Gastrocnemius medialis (tissue), 4 donors: Measurements from ENCODE around the gene SALL4.

ENCODE experiments used
- POLR2A ChIP-seq, 2 donors: fragments of 450-650 bp; IDR thresholded peaks; one replicate each; pipeline ENCODE4 v1.6.1; 2017; ENCODE audit warnings: antibody characterized with exemption in 2 of 2, mild to moderate bottlenecking in 2 of 2, moderate library complexity in 2 of 2
- TF ChIP-seq, protein P1 (sequence below), 5 experiments: fragments of 450-650 bp in 3 of 5; fragments of 200-600 bp in 2 of 5; sonication (generic) in 2 of 5; IDR thresholded peaks in 4 of 5; conservative IDR thresholded peaks in 1 of 5; 1 replicate in 4 of 5; 2 replicates in 1 of 5; pipeline ENCODE4 v1.5.1; 2016 to 2019; ENCODE audit warnings: antibody characterized with exemption in 5 of 5, mild to moderate bottlenecking in 3 of 5, moderate library complexity in 3 of 5

DNA sequence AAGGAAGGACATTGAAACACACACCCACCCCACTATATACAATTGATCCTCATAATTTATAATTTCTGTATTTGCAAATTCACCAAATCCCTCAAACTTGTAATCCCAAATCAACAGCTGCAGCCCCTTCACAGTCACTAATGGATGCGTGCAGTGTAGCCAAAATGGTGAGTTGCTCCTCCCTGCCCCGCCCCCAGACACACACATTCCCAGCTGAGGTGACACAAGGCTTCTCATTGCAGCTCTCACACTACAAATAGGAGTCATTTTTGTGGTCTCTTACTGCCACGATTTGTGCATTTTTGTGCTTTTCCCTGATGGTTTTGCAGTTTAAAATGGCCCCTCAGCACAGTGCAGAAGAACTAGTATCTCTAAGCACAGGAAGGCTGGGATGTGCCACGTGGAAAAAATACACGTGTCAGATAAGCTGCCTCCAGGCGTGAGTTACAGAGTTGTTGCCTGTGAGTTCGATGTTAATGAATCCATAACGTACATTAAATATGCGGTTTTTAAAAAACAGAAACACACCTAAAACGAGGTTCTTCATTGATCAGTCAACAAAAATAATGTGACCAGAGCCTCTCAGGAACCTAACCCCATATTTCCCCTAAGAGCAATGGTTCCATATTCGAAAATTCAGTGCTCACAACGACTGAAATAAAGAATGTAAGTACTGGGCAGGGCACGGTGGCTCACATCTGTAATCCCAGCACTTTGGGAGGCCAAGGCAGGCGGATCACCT lies 42.4 kb downstream of the SALL4 start:
- no peak for TF ChIP-seq POLR2A (IDR thresholded peaks at IDR 0.05)
- TF ChIP-seq, protein P1, sequence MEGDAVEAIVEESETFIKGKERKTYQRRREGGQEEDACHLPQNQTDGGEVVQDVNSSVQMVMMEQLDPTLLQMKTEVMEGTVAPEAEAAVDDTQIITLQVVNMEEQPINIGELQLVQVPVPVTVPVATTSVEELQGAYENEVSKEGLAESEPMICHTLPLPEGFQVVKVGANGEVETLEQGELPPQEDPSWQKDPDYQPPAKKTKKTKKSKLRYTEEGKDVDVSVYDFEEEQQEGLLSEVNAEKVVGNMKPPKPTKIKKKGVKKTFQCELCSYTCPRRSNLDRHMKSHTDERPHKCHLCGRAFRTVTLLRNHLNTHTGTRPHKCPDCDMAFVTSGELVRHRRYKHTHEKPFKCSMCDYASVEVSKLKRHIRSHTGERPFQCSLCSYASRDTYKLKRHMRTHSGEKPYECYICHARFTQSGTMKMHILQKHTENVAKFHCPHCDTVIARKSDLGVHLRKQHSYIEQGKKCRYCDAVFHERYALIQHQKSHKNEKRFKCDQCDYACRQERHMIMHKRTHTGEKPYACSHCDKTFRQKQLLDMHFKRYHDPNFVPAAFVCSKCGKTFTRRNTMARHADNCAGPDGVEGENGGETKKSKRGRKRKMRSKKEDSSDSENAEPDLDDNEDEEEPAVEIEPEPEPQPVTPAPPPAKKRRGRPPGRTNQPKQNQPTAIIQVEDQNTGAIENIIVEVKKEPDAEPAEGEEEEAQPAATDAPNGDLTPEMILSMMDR (IDR thresholded peaks at IDR 0.05 in 4 of 5, conservative IDR thresholded peaks at IDR 0.05 in 1 of 5), result no peak
